ENCODE data around the gene ZNF14.
"Not testable (repeated sequence)": the region's sequence is repeated elsewhere in the genome, so short reads cannot be mapped to it uniquely, and the experiment has no call there.

ZNF14 gene

DNA sequence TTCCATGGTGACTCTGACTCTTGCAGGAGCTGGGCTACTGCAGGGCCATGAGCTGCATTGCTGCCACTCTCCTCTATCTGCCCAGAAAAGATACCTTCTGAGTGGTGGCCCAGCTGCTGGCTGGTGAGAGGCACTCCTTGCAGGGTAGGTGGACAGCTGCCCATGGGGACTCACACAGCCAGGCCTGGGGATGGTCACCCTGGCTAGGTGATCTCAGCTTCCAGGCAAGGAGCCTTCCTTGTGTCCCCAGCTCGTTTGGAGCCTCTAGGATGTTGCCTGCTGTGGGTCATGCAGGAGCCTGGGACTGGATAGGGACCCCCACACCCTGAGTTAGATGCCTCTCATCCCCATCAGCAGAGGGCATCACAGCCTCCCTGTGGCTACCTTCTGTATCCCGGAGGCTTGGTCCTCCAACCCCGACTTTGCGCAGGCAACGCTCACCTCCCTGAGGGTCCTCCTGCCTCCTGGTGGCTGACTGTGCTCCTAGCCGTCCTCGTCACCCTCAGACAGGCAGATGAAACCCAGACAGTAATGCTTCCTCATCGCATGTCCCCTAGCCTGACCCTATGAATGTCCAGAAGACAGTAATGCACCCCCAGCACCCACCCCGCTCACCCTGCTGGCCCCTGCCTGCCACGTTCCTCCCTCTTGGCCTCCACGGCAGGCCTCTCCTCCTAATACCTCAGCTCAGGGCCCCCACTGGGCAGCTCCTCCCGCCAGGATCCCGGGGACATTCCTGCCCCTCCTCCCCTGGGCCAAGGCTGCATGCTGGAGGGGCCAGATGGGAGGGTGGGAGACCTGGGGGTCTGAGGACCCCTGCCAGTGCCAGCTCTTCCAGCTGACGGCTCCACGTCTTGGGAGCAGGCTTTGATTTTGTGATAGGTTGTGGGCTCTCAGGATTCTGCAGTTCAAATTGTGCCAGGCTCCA lies 13.6 kb upstream of the ZNF14 start:
- DNase-seq, result no peak

- DNase-seq, result no peak
These were observed 12.8 kb upstream of the ZNF14 start for GRCh38 chr19:19745496-19746285.

- DNase-seq, result no peak
These were observed 11.7 kb upstream of the ZNF14 start for GRCh38 chr19:19744641-19745040.

DNA sequence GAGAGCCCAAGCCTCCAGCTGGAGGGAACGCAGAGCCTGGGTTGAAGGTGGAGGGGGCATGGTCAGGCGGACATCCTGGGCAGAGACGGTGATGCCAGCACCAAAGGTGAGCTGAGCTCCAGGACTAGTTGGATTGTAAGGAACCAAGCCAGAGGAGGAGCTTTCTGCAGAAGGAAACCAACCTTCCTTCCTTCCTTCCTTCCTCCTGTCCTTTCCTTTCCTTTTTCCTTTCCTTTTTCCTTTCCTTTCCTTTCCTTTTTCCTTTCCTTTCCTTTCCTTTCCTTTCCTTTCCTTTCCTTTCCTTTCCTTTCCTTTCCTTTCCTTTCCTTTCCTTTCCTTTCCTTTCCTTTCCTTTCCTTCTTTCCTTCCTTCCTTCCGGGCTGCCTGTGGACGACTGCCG lies 11.0 kb upstream of the ZNF14 start:
- DNase-seq, result not testable (repeated sequence)

DNA sequence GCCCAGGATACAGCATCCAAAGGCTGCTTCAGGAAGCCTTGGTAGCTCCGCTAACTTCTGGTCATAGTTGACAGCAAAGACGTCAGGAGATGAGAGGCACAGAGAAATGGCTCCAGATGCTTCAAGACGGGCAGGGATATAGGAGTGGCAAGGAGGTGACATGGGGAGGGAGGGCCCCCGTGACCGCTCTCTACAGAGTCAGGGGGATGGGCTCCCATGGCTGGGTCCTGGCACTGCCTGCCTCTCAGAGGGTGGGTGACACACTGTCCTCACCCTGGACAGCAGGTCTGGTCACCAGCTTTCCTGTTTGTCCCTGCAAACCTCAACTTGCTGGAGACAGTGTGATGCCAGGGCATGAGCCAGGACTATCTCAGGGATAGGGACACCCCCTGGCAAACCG lies 10.3 kb upstream of the ZNF14 start:
- no peak for DNase-seq

- DNase-seq, result no peak
These were observed 9.9 kb upstream of the ZNF14 start for GRCh38 chr19:19742773-19743172.

DNA sequence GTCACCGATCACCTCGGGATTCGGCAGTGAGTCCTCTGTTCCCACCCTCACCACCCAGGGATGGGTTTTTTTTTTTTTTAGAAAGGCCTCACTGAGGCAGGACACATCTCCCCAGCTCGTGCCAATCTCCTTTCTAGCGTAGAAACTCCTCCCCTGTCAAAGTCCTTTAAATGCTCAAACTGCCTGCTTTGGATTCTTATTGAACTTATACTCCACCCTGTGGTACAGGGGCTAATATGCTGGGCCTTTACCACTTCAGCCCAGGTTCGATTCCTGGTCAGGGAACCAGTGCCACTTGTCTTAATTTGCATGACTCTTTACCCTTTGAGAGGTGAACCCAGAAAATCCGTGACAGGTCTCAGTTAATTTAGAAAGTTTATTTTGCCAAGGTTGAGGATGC lies 8.3 kb upstream of the ZNF14 start:
- DNase-seq, result no peak

- no peak for DNase-seq
These were observed 7.8 kb upstream of the ZNF14 start for GRCh38 chr19:19740755-19741154.

GRCh38 chr19:19738564-19738963 lies 5.7 kb upstream of the ZNF14 start:
- DNase-seq, result no peak

GRCh38 chr19:19737559-19738332 lies 4.8 kb upstream of the ZNF14 start:
- DNase-seq, result no peak

- DNase-seq, result no peak
These were observed 11.0 kb downstream of the ZNF14 start for GRCh38 chr19:19721896-19722295.

GRCh38 chr19:19719798-19720197 lies 13.1 kb downstream of the ZNF14 start:
- no peak for DNase-seq

- DNase-seq, result no peak
These were observed 20.7 kb downstream of the ZNF14 start for GRCh38 chr19:19711934-19712828.

DNA sequence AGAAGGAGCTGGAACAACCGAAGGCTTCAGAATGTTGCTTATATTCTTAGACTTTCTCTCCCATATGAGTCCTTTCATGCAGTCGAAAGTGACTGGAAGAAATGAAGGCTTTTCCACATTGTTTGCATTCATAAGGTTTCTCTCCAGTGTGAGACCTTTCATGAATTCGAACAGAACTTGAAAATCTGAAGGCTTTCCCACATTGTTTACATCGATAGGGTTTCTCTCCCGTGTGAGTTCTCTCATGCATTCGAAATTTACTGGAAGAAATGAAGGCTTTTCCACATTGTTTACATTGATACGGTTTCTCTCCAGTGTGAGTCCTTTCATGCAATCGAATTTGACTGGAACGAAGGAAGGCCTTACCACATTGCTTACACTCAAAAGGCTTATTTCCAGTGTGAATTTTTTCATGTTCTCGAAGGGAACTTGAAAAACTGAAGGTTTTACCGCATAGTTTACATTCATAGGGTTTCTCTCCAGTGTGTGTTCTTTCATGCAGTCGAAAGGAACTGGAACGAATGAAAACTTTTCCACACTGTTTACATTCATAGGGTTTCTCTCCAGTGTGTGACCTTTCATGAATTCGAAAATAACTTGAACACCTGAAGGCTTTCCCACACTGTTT lies 21.5 kb downstream of the ZNF14 start:
- no peak for DNase-seq

GRCh38 chr19:19710506-19710905 lies 22.4 kb downstream of the ZNF14 start:
- no peak for DNase-seq

- DNase-seq, result no peak
These were observed 28.1 kb downstream of the ZNF14 start for GRCh38 chr19:19704836-19705235.

- DNase-seq, result not testable (repeated sequence)
These were observed 32.4 kb downstream of the ZNF14 start for GRCh38 chr19:19700493-19700892.

DNA sequence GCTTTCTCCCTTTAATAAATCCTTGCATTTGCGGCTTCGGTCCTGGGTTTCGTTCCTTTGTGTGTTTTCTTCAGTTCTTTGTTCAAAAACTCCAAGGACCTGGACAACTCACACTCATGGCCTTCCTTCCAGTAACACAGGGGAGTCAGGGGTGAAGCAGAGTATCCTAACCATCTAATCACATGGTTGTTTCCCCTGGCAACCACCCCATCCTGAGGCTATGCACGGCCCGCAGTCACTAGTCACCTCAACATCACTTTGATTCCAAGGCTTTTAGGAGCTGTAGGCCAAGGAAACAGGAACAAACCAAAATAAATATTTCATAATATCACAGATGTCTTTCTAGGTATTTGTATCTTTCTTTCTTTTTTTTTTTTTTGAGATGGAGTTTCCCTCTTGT lies 35.3 kb downstream of the ZNF14 start:
- DNase-seq, result no peak

DNA sequence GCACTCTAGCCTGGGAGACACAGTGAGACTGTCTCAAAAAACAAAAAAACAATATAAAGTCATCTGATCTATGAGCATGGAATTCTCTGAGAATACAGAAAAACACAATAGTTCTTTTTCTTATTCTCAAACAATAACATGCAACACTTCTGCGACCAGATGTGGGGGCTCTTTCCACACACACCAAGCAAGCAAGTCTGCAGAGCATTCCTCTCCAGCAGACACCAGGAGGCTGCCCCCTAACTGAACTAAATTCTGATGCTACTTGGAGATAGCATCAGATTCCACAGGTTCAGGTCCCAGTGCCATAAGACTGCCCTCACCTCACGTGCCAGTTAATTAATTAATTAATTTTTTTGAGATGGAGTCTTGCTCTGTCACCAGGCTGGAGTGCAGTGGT lies 36.5 kb downstream of the ZNF14 start:
- no peak for DNase-seq

DNA sequence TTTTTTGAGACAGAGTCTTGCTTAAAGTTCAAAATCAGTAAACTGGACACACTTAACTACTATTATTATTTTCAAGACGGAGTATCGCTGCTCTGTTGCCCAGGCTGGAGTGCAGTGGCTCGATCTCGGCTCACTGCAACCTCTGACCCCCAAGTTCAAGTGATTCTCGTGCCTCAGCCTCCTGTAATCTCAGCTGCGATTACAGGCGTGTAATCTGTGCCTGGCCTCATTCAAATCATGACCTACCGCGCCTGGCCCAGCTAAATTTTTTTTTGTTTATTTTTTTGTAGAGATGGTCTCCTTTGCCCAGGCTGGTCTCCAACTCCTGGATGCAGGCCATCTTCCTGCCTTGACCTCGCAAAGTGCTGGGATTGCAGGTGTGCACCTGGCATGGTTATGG lies 41.2 kb downstream of the ZNF14 start:
- DNase-seq, result no peak

GRCh38 chr19:19689023-19689422 lies 43.9 kb downstream of the ZNF14 start:
- not testable (repeated sequence) for DNase-seq

DNA sequence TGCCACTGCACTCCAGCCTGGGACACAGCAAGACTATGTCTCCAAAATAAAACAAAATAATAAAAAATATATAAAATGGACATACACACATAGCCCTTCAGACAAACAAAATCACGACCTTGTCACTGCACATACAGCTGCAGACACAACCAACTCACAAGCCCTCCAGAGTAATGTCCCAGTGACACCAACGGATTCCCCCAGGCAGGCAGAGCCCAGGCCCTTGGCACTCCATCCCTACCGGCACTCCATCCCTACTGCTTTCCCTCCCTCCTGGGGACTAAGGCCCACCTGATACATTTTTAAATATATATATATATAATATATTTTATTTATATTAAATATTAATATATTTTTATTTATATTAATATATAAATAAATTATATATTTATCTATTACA lies 45.8 kb downstream of the ZNF14 start:
- DNase-seq, result no peak

Data from activated CD4-positive, alpha-beta T cell treated with anti-CD3 and anti-CD28 coated beads, Interleukin-2, amount 50 U/mL, for 48 hours (primary cell).